Neural progenitor cell (in vitro differentiated cells): ENCODE results near the gene LRCH3. TPM values are rescaled to one million over a fixed set of nuclear protein-coding genes. Genes with fewer than 3 reads are reported as not detected.

Experiments
- DNase-seq: peaks from one replicate; pipeline ENCODE4 v3.0.0-alpha.2; 2016; ENCODE audit warnings: low spot score
- H2AFZ ChIP-seq: fragments of 200-600 bp; sonication (generic); replicated peaks from 2 replicates; pipeline ENCODE4 v1.6.1; 2016; ENCODE audit warnings: antibody characterized with exemption
- H3F3A ChIP-seq: fragments of 200-600 bp; sonication (generic); 2 replicates; pipeline ENCODE4 v1.6.1; 2016; ENCODE audit warnings: antibody characterized with exemption, low read depth
- H3K27ac ChIP-seq: fragments of 200-600 bp; sonication (generic); 2 replicates; pipeline ENCODE4 v1.5.1; 2016; ENCODE audit warnings: mild to moderate bottlenecking
- H3K27me3 ChIP-seq: fragments of 200-600 bp; sonication (generic); 2 replicates; pipeline ENCODE4 v1.6.1; 2016; ENCODE audit warnings: mild to moderate bottlenecking, moderate library complexity
- H3K36me3 ChIP-seq: fragments of 200-600 bp; sonication (generic); 2 replicates; pipeline ENCODE4 v1.5.1; 2016
- H3K4me1 ChIP-seq: fragments of 200-600 bp; sonication (generic); 2 replicates; pipeline ENCODE4 v1.6.1; 2016; ENCODE audit warnings: mixed run types
- H3K4me2 ChIP-seq: fragments of 200-600 bp; sonication (generic); 2 replicates; pipeline ENCODE4 v1.6.1; 2016
- H3K4me3 ChIP-seq: fragments of 200-600 bp; sonication (generic); 2 replicates; pipeline ENCODE4 v1.5.1; 2016
- H3K79me2 ChIP-seq: fragments of 200-600 bp; sonication (generic); 2 replicates; pipeline ENCODE4 v1.6.1; 2016; ENCODE audit warnings: low read depth
- H3K9ac ChIP-seq: fragments of 200-600 bp; sonication (generic); 2 replicates; pipeline ENCODE4 v1.6.1; 2016
- H3K9me3 ChIP-seq: fragments of 200-600 bp; sonication (generic); 2 replicates; pipeline ENCODE4 v1.5.1; 2016; ENCODE audit warnings: low read depth
- H4K20me1 ChIP-seq: fragments of 200-600 bp; sonication (generic); 2 replicates; pipeline ENCODE4 v1.6.1; 2016; ENCODE audit warnings: low read depth
- H3K27ac Mint-ChIP-seq: 3 replicates; pipeline ENCODE4 v1.8.0; 2021; ENCODE audit warnings: mixed read lengths
- H3K27me3 Mint-ChIP-seq: 2 replicates; pipeline ENCODE4 v1.8.0; 2022; ENCODE audit warnings: low read depth, mild to moderate bottlenecking, inconsistent platforms, moderate library complexity, mixed read lengths; ENCODE audit not compliant: insufficient read depth
- H3K36me3 Mint-ChIP-seq: 3 replicates; pipeline ENCODE4 v1.8.0; 2021; ENCODE audit warnings: mixed read lengths
- H3K4me1 Mint-ChIP-seq: 3 replicates; pipeline ENCODE4 v1.8.0; 2021; ENCODE audit warnings: mixed read lengths
- H3K4me3 Mint-ChIP-seq: 3 replicates; pipeline ENCODE4 v1.8.0; 2021; ENCODE audit warnings: mild to moderate bottlenecking, moderate library complexity, mixed read lengths
- H3K9me3 Mint-ChIP-seq: 3 replicates; pipeline ENCODE4 v1.8.0; 2020; ENCODE audit warnings: mixed read lengths
- EZH2 ChIP-seq: fragments of 200-600 bp; sonication (generic); IDR thresholded peaks from 2 replicates; pipeline ENCODE4 v1.6.1; 2017; ENCODE audit warnings: antibody characterized with exemption, mild to moderate bottlenecking, moderate library complexity
- EZH2phosphoT487 ChIP-seq: fragments of 200-600 bp; sonication (generic); IDR thresholded peaks from 2 replicates; pipeline ENCODE4 v1.6.1; 2017; ENCODE audit warnings: antibody characterized with exemption
- total RNA-seq: library from RNA; depleted of rRNA; stranded (reverse); fragments of >200 nt; gene quantifications from 2 replicates; pipeline ENCODE4 v1.2.3, GENCODE V29; 2015; ENCODE audit warnings: low replicate concordance
- TF ChIP-seq, protein P1 (sequence below): fragments of 200-600 bp; sonication (generic); IDR thresholded peaks from 2 replicates; pipeline ENCODE4 v1.5.1; 2017; ENCODE audit warnings: antibody characterized with exemption, mild to moderate bottlenecking

Gene LRCH3
- total RNA-seq, 1 donor from 2014 or later: 56.2 TPM

DNA sequence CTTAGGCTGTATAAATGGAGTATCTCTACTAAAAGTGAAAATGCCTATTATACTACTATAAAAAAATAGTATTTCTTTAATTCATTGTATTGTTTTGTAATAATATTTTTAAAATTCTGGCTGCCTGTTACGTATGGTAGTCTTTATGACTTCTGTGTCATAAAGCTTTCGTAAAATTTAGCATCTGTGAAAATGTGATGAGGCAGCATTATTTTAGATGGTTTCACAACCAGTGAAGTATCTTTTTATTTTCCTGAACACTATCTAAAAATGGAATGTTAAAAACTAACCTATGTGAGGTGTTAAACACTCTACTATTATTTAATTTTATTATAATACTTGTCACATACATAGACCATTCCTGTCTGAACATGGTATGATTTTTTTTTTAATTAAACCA lies 46.2 kb downstream of the LRCH3 start:
- Histone ChIP-seq H3F3A (no peaks in the 10 kb centered on the region), H3K79me2 (no peaks in the 10 kb centered on the region), H3K9ac (no peak overlapping the region), H3K27ac (no peak overlapping the region), H3K9me3 (no peaks in the 10 kb centered on the region), H3K4me1 (no peaks in the 10 kb centered on the region), H3K4me2 (no peak overlapping the region), H3K27me3 (no peaks in the 10 kb centered on the region), H3K36me3 (peaks cover 23% of the 10 kb centered on the region), H2AFZ (no peak overlapping the region), H3K4me3 (no peak overlapping the region), H4K20me1 (no peaks in the 10 kb centered on the region)
- no peaks in the 10 kb centered on the region for H3K4me1 Mint-ChIP-seq
- H3K9me3 Mint-ChIP-seq: no peaks in the 10 kb centered on the region
- no peaks in the 10 kb centered on the region for H3K27me3 Mint-ChIP-seq
- H3K27ac Mint-ChIP-seq: no peak overlapping the region
- H3K4me3 Mint-ChIP-seq: no peak overlapping the region
- DNase-seq: no peak
- H3K36me3 Mint-ChIP-seq: peaks cover 24% of the 10 kb centered on the region
- TF ChIP-seq EZH2 (no peak), EZH2phosphoT487 (no peak)
- TF ChIP-seq, protein P1, sequence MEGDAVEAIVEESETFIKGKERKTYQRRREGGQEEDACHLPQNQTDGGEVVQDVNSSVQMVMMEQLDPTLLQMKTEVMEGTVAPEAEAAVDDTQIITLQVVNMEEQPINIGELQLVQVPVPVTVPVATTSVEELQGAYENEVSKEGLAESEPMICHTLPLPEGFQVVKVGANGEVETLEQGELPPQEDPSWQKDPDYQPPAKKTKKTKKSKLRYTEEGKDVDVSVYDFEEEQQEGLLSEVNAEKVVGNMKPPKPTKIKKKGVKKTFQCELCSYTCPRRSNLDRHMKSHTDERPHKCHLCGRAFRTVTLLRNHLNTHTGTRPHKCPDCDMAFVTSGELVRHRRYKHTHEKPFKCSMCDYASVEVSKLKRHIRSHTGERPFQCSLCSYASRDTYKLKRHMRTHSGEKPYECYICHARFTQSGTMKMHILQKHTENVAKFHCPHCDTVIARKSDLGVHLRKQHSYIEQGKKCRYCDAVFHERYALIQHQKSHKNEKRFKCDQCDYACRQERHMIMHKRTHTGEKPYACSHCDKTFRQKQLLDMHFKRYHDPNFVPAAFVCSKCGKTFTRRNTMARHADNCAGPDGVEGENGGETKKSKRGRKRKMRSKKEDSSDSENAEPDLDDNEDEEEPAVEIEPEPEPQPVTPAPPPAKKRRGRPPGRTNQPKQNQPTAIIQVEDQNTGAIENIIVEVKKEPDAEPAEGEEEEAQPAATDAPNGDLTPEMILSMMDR: no peak

DNA sequence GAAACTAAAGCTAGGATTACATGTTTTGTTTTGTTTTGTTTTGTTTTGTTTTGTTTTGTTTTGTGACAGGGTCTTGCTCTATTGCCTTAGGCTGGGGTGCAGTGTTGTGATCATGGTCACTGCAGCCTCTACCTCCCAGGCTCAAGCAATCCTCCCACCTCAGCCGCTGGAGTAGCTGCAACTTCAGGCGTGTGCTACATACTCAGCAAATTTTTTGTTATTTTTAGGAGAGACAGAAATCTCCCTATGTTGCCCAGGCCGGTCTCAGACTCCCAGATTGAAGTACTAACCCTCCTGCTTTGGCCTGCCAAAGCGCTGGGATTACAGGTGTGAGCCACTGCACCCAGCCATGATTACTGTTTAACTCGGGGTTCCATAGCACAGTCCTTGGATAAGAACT lies 50.7 kb downstream of the LRCH3 start:
- Histone ChIP-seq H3K36me3 (peaks cover 6% of the 10 kb centered on the region), H3K4me1 (no peaks in the 10 kb centered on the region), H3K9ac (no peak overlapping the region), H3F3A (no peaks in the 10 kb centered on the region), H3K27me3 (no peaks in the 10 kb centered on the region), H3K27ac (no peak overlapping the region), H4K20me1 (no peaks in the 10 kb centered on the region), H2AFZ (no peak overlapping the region), H3K4me2 (no peak overlapping the region), H3K4me3 (no peak overlapping the region), H3K9me3 (no peaks in the 10 kb centered on the region), H3K79me2 (no peaks in the 10 kb centered on the region)
- Mint-ChIP-seq H3K36me3 (peaks cover 29% of the 10 kb centered on the region), H3K4me3 (no peak overlapping the region), H3K27ac (no peak overlapping the region), H3K9me3 (no peaks in the 10 kb centered on the region), H3K27me3 (no peaks in the 10 kb centered on the region), H3K4me1 (no peaks in the 10 kb centered on the region)
- TF ChIP-seq, protein P1: no peak
- no peak for TF ChIP-seq EZH2phosphoT487
- no peak for TF ChIP-seq EZH2
- no peak for DNase-seq

DNA sequence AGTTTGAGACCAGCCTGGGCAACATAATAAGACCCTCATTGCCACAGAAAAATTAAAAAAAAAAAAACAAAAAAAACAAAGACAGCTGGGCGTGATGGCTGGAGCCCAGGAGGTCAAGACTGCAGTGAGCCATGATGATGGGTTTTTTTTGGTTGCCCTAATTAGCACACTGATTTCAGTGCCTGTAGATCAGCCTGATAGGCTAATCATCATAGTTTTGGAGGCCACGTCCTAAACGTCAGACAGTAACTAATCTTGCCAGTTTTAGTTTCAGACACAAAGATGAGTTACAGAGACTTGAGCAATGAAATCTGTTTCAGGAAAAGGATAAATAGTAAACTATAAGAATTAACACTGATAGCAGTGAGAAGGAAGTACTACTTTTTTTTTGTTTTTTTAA lies 55.4 kb downstream of the LRCH3 start:
- Histone ChIP-seq H3K79me2 (no peaks in the 10 kb centered on the region), H4K20me1 (no peaks in the 10 kb centered on the region), H3K9me3 (no peaks in the 10 kb centered on the region), H3F3A (no peaks in the 10 kb centered on the region), H3K4me2 (no peak overlapping the region), H3K27ac (no peak overlapping the region), H3K4me3 (no peak overlapping the region), H3K9ac (no peak overlapping the region), H2AFZ (no peak overlapping the region), H3K36me3 (peaks cover 5% of the 10 kb centered on the region), H3K4me1 (no peaks in the 10 kb centered on the region), H3K27me3 (no peaks in the 10 kb centered on the region)
- no peaks in the 10 kb centered on the region for H3K27me3 Mint-ChIP-seq
- TF ChIP-seq EZH2phosphoT487 (no peak), EZH2 (no peak)
- TF ChIP-seq, protein P1: no peak
- H3K27ac Mint-ChIP-seq: no peak overlapping the region
- H3K4me1 Mint-ChIP-seq: no peaks in the 10 kb centered on the region
- H3K4me3 Mint-ChIP-seq: no peak overlapping the region
- H3K9me3 Mint-ChIP-seq: no peaks in the 10 kb centered on the region
- no peak for DNase-seq
- peaks cover 41% of the 10 kb centered on the region for H3K36me3 Mint-ChIP-seq
